ENCODE measurements around the gene OTOP3.

The OTOP3 gene

DNA sequence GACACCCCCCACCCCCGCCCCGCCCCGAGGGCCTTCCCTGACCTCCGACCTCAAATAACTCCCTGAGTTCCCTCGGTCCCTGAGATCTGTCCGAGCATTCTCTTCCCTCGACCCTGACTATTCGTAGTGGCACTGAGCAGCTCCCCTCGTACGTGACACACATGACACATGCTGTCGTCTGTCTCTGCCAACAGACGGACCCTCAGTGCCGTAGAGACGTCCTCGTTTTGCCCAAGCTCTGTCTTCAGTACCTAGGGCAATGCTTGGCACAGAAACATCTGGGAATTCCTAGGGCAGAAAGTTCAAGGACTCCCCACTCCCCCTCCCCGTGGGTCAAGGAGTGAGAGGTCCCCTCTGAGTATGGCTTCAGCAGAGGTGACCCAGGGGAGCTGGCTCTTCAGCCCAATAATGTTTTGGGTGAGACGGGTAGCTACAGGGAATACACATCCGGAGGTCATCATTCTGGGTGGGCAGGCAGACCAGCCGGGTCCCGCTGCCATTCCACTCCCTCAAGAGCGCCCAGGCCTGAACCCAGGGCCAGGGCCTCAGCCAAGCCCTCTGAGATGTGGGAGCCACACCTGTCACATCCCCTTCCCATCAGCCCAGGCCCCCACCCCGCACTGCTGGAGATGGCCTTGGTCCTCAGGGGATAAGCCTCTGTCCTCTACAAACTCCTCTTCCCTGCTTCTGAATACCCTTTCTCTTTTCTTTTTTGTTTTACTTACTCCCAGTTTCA lies 41.6 kb upstream of the OTOP3 start:
- no peak overlapping the region for H3K4me3 ChIP-seq (replicated peaks in 1 of 2; ENCODE audit: low read depth in 2 of 2, low read length in 2 of 2)
- TF ChIP-seq, protein P1, sequence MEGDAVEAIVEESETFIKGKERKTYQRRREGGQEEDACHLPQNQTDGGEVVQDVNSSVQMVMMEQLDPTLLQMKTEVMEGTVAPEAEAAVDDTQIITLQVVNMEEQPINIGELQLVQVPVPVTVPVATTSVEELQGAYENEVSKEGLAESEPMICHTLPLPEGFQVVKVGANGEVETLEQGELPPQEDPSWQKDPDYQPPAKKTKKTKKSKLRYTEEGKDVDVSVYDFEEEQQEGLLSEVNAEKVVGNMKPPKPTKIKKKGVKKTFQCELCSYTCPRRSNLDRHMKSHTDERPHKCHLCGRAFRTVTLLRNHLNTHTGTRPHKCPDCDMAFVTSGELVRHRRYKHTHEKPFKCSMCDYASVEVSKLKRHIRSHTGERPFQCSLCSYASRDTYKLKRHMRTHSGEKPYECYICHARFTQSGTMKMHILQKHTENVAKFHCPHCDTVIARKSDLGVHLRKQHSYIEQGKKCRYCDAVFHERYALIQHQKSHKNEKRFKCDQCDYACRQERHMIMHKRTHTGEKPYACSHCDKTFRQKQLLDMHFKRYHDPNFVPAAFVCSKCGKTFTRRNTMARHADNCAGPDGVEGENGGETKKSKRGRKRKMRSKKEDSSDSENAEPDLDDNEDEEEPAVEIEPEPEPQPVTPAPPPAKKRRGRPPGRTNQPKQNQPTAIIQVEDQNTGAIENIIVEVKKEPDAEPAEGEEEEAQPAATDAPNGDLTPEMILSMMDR (IDR thresholded peaks at IDR 0.05; ENCODE audit: low read depth, low read length), result no peak
- DNase-seq (ENCODE audit: low read depth in 2 of 2), result no peak

DNA sequence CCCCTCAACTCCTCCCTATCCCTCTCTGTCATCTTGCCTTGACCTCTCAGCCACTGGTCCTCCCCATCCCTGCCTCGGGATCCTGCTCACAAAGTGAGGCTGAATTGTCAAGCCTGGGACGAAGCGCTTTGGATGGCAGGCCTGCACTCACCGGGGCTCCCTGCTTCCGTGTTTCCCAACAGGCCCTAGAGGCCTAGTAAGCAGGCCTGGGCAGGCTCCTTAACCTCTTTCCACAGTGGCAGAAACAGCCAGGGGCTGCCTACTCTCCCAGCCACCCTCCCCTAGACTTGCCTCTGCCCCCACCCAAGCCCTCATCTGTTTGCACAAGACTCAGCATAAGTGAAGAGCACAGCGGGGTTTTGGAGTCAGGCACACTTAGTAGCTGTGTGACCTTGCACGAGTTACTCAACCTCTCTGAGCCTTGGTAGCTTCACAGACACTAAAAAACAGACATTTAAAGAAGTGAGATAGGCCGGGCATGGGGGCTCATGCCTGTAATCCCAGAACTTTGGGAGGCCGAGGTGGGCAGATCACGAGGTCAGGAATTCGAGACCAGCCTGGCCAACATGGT lies 37.2 kb upstream of the OTOP3 start:
- TF ChIP-seq, protein P1 (IDR thresholded peaks at IDR 0.05; ENCODE audit: low read depth, low read length), result no peak
- no peak overlapping the region for H3K4me3 ChIP-seq (replicated peaks in 1 of 2; ENCODE audit: low read depth in 2 of 2, low read length in 2 of 2)
- no peak for DNase-seq (ENCODE audit: low read depth in 2 of 2)

DNA sequence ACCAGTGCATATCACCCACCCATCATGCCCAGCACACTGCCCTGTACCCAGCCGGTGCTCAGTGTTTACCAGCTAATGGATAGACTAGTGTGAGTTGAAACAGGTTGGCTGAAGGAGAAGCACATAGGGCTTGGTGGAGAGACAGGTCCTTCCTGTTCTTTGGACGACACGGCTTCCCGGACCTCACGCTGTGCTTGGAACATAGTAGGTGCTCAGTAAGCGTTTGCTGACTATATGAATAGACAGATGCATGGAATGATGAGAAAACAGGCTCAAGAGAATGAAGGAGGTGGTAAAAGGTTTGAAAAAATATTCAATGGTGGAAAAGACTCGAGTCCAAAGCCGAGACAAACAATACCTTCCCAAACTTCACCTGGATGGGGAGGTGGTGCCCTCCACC lies 35.5 kb upstream of the OTOP3 start:
- no peak for DNase-seq (ENCODE audit: low read depth in 2 of 2)

DNA sequence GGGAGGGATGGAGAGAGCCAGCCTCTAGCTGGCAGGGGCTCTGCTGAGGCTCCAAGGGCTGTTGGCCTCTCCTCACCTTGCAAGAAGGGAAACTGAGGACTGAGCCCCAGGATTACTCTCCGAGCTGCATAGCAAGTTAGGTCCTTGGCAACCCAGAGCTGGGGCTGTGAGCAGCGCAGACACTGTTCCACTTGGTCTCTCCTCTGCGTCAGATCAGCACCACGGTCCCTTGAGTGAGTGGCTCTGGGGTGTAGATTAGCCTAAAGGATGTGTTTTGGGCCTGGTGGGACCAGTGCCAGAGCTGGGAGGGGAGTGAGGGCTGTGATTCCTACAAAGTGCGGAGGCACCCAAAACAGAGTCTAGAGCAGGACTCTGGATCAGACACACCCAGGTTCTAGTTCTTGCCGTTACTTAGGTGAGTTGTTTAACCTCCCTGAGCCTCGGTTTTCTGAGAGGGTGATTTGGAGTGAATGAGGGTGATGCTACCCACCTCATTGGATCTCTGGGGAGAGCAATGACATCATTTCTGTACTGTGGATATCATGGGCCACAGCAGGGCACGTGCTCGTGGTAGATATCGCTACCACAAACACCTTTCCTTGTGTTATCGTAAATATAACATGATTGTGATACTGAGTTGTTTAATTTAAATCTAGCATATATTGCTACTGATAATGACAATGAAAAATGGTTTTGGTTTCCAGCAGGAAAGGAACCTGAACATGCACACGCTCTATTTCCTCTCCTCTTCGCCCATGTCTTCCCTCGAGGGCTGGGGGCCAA lies 34.2 kb upstream of the OTOP3 start:
- TF ChIP-seq, protein P1 (IDR thresholded peaks at IDR 0.05; ENCODE audit: low read depth, low read length), result no peak
- no peak for DNase-seq (ENCODE audit: low read depth in 2 of 2)
- no peak overlapping the region for H3K4me3 ChIP-seq (replicated peaks in 1 of 2; ENCODE audit: low read depth in 2 of 2, low read length in 2 of 2)

More for the DNA sequence above, 35.5 kb upstream of the OTOP3 start:
- no peak overlapping the region for H3K4me3 ChIP-seq (replicated peaks in 1 of 2; ENCODE audit: low read depth in 2 of 2, low read length in 2 of 2)
- TF ChIP-seq, protein P1 (IDR thresholded peaks at IDR 0.05; ENCODE audit: low read depth, low read length), result no peak

DNA sequence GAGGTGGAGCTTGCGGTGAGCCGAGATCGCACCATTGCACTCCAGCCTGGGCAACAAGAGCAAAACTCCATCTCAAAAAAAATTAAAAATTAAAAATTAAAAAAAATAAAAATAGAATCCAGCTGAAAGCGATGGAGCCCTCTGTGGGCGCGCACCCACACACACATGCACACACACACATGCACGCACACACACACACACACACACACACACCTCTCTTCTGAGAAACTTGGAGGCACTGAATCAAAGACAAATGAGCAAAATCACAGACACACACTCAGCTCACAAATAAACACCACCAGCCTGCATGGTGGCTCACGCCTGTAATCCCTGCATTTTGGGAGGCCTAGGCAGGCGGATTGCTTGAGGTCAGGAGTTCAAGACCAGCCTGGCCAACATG lies 32.7 kb upstream of the OTOP3 start:
- H3K4me3 ChIP-seq (replicated peaks in 1 of 2; ENCODE audit: low read depth in 2 of 2, low read length in 2 of 2), result no peak overlapping the region
- TF ChIP-seq, protein P1 (IDR thresholded peaks at IDR 0.05; ENCODE audit: low read depth, low read length), result no peak
- no peak for DNase-seq (ENCODE audit: low read depth in 2 of 2)

DNA sequence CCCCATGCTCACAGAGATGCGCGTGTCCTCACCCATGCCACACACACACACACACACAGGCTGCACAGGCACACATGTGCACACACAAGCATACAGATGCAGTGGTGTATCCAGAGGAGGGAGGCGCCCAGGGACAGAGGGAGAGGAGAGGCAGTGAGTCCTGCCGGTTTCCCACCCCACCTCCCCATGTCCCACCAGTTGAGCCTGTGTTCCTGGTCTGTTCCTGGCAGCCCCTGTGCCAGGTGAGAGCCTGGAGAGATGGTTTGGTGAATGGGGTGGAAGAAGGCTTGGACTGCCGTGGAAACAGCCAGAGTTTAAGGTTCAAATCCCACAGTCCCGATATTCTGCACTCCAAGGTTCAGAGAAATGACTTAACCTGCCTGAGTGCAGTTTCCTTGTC lies 32.0 kb upstream of the OTOP3 start:
- no peak overlapping the region for H3K4me3 ChIP-seq (replicated peaks in 1 of 2; ENCODE audit: low read depth in 2 of 2, low read length in 2 of 2)
- DNase-seq (ENCODE audit: low read depth in 2 of 2), result no peak
- TF ChIP-seq, protein P1 (IDR thresholded peaks at IDR 0.05; ENCODE audit: low read depth, low read length), result no peak

Data from cardiac fibroblast (primary cell).